ENCODE measurements around the gene SCYL3. TPM values are rescaled to one million over a fixed set of nuclear protein-coding genes. Genes with fewer than 3 reads are reported as not detected.

Gene SCYL3
- total RNA-seq, 4 donors from 2014 or later: 7.0 to 17.2 (median 10.9) TPM

- no peak for TF ChIP-seq CTCF (IDR thresholded peaks at IDR 0.05)
- DNase-seq (ENCODE audit: low spot score) (no peak), ATAC-seq (ENCODE audit: low FRiP score) (no peak)
These were observed 21.5 kb upstream of the SCYL3 start for GRCh38 chr1:169915150-169915549.

GRCh38 chr1:169914531-169914930 is 20.8 kb upstream of the SCYL3 start:
- no peak for DNase-seq (ENCODE audit: low spot score)
- no peak for ATAC-seq (ENCODE audit: low FRiP score)
- TF ChIP-seq CTCF (IDR thresholded peaks at IDR 0.05): no peak

- TF ChIP-seq CTCF (IDR thresholded peaks at IDR 0.05): no peak
- no peak for DNase-seq (ENCODE audit: low spot score)
- no peak for ATAC-seq (ENCODE audit: low FRiP score)
These were observed 15.8 kb upstream of the SCYL3 start for GRCh38 chr1:169909499-169909898.

GRCh38 chr1:169906938-169907337 is 13.2 kb upstream of the SCYL3 start:
- ATAC-seq (ENCODE audit: low FRiP score) (no peak), DNase-seq (ENCODE audit: low spot score) (no peak)
- no peak for TF ChIP-seq CTCF (IDR thresholded peaks at IDR 0.05)

GRCh38 chr1:169904834-169905233 is 11.1 kb upstream of the SCYL3 start:
- no peak for TF ChIP-seq CTCF (IDR thresholded peaks at IDR 0.05)
- ATAC-seq (ENCODE audit: low FRiP score): no peak

GRCh38 chr1:169902751-169903150 is 9.1 kb upstream of the SCYL3 start:
- no peak for TF ChIP-seq CTCF (IDR thresholded peaks at IDR 0.05)
- DNase-seq (ENCODE audit: low spot score) (no peak), ATAC-seq (ENCODE audit: low FRiP score) (no peak)

More at GRCh38 chr1:169904834-169905233, 11.1 kb upstream of the SCYL3 start:
- DNase-seq (ENCODE audit: low spot score): no peak

- no peak for TF ChIP-seq CTCF (IDR thresholded peaks at IDR 0.05)
- ATAC-seq (ENCODE audit: low FRiP score): no peak
These were observed 7.4 kb upstream of the SCYL3 start for GRCh38 chr1:169901115-169901514.

More at GRCh38 chr1:169901115-169901514, 7.4 kb upstream of the SCYL3 start:
- no peak for DNase-seq (ENCODE audit: low spot score)
